ENCODE measurements around the gene SERPING1.

- TF ChIP-seq, protein P1, sequence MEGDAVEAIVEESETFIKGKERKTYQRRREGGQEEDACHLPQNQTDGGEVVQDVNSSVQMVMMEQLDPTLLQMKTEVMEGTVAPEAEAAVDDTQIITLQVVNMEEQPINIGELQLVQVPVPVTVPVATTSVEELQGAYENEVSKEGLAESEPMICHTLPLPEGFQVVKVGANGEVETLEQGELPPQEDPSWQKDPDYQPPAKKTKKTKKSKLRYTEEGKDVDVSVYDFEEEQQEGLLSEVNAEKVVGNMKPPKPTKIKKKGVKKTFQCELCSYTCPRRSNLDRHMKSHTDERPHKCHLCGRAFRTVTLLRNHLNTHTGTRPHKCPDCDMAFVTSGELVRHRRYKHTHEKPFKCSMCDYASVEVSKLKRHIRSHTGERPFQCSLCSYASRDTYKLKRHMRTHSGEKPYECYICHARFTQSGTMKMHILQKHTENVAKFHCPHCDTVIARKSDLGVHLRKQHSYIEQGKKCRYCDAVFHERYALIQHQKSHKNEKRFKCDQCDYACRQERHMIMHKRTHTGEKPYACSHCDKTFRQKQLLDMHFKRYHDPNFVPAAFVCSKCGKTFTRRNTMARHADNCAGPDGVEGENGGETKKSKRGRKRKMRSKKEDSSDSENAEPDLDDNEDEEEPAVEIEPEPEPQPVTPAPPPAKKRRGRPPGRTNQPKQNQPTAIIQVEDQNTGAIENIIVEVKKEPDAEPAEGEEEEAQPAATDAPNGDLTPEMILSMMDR (IDR thresholded peaks at IDR 0.05; ENCODE audit: poor library complexity, severe bottlenecking), result no peak
- TF ChIP-seq POLR2AphosphoS5 (IDR thresholded peaks at IDR 0.05), result no peak
These were observed 36.8 kb downstream of the SERPING1 start for GRCh38 chr11:57634311-57634710.
